ENCODE results near the gene SKI.
"Not testable (repeated sequence)": the region's sequence is repeated elsewhere in the genome, so short reads cannot be mapped to it uniquely, and the experiment has no call there.

Gene SKI

DNA sequence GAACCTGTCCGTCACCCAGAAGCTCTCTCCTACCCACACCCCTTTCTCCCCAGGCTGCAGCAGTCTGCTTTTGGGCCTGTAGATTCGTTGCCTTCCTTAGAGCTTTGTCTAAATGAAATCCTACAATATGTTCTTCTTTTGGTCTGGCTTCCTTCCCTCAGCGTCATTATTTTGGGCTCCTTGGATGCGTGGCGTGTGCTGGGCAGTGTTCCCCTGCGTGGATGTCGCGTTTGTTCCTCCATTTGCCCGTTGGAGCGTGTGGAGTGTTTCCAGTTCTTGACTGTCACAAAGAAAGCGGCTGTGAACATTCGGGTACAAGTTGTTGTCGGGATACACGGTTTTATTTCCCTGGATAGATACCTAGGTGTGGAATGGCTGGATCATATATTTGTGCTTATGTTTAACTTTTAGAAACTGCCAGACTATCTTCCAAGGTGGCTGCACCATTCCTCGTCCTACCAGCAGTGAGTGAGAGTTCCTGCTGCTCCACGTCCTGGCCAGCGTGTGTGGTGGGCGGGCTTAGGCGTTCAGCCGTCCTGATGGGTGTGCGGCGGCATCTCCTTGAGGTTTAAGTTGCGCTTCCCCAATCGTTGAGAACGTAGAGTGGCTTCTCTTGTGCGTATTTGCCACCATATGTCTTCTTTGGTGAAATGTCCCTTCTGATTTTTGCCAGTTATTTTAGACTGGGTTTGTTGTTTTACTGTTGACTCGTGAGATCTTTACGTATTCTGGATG, 31.7 kb downstream of the SKI start:
- DNase-seq (ENCODE audit: low read depth in 2 of 2) = no peak

DNA sequence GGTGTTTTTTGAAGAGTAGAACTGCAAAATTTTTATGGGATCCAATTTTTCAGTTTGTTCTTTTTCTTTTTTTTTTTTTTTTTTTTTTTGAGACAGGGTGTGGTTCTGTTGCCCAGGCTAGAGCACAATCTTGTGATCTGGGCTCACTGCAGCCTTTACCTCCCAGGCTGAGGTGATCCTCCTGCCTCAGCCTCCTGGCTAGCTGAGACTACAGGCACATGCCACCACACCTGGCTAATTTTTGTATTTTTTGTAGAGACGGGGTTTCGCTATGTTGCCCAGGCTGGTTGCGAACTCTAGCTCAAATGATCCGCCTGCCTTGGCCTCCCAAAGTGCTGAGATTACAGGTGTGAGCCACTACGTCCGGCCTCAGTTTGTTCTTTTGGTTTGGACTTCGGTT, 32.4 kb downstream of the SKI start:
- DNase-seq (ENCODE audit: low read depth in 2 of 2) = not testable (repeated sequence)

- no peak for DNase-seq (ENCODE audit: low read depth in 2 of 2)
Observed at GRCh38 chr1:2260917-2261316, 32.8 kb downstream of the SKI start.

DNA sequence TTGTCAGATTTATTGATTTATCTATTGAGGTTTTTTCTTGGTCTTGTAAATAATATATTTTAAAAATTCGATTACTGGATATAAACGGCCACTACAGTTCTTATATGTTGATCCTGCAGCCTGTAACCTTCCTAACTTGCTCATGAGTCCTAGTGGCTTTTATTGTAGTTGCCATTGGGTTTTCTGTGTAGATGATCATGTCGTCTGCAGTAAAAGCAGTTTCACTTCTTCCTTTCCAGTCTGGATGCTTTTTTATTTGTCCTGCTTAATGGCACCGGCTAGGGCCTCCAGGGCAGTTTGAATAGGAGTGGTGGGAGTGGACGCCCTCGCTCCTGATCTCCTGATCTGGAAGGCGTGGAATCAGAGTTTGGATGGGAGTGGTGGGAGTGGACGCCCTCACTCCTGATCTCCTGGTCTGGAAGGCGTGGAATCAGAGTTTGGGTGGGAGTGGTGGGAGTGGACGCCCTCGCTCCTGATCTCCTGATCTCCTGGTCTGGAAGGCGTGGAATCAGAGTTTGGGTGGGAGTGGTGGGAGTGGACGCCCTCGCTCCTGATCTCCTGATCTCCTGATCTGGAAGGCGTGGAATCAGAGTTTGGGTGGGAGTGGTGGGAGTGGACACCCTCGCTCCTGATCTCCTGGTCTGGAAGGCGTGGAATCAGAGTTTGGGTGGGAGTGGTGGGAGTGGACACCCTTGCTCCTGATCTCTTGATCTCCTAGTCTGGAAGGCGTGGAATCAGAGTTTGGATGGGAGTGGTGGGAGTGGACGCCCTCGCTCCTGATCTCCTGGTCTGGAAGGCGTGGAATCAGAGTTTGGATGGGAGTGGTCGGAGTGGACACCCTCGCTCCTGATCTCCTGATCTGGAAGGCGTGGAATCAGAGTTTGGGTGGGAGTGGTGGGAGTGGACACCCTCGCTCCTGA, 33.6 kb downstream of the SKI start:
- not testable (repeated sequence) for DNase-seq (ENCODE audit: low read depth in 2 of 2)

- no peak for DNase-seq (ENCODE audit: low read depth in 2 of 2)
Observed at GRCh38 chr1:2266301-2266975, 38.3 kb downstream of the SKI start.

- no peak for DNase-seq (ENCODE audit: low read depth in 2 of 2)
Observed at GRCh38 chr1:2267051-2267830, 39.1 kb downstream of the SKI start.

DNA sequence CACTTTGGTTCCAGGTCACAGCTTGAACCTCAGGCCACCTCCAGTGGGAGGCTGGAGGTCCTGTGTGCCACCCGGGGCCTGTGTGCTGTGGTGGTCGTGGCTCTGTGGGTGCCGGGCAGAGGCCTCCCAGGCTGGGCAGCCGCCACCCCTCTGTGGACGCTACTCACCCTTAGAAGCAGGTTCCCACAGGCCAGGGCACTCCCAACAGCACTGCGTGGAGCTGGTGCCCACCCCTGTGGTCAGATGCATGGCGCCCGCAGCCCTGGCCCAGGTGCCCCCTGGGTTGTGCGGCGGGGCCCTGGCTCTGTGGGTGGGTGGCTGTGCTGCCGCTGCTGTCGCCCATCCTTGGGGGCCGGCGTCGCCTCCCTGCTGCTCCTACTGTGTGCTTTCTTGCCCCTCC, 39.7 kb downstream of the SKI start:
- no peak for DNase-seq (ENCODE audit: low read depth in 2 of 2)

- no peak for DNase-seq (ENCODE audit: low read depth in 2 of 2)
Observed at GRCh38 chr1:2268285-2269056, 40.4 kb downstream of the SKI start.

DNA sequence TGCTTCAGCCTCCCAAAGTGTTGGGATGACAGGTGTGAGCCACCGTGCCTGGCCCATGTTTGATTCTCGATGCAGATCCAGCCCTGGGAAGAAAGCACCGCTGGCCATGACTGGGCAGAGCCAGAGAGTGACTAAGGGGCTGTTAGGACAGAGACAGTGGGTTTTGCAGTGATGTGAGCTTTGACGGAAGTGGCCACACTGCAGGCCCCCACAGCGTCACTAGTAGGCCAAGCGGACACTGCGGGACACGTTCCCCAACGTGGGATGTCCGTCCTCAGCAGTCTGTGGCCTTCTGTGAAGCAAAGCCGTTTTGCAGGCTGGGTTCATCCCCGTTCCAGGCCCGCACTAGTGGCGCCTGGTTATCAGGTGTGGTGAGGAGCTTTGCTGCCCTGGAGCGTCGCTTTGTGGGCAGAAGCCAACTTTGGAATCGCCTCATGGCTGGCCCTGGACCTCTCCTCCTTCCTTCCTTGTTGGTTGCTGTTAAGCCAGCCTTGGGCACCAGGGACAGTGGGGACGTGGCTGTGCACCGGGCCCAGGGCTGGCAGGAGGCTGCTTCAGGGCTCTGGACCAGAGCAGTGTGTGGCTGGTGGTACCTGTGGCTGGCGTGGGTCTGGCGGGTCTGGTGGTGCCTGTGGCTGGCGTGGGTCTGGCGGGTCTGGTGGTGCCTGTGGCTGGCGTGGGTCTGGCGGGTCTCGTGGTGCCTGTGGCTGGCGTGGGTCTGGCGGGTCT, 41.2 kb downstream of the SKI start:
- no peak for DNase-seq (ENCODE audit: low read depth in 2 of 2)

GRCh38 chr1:2269922-2270259, 41.8 kb downstream of the SKI start:
- DNase-seq (ENCODE audit: low read depth in 2 of 2) = no peak

DNA sequence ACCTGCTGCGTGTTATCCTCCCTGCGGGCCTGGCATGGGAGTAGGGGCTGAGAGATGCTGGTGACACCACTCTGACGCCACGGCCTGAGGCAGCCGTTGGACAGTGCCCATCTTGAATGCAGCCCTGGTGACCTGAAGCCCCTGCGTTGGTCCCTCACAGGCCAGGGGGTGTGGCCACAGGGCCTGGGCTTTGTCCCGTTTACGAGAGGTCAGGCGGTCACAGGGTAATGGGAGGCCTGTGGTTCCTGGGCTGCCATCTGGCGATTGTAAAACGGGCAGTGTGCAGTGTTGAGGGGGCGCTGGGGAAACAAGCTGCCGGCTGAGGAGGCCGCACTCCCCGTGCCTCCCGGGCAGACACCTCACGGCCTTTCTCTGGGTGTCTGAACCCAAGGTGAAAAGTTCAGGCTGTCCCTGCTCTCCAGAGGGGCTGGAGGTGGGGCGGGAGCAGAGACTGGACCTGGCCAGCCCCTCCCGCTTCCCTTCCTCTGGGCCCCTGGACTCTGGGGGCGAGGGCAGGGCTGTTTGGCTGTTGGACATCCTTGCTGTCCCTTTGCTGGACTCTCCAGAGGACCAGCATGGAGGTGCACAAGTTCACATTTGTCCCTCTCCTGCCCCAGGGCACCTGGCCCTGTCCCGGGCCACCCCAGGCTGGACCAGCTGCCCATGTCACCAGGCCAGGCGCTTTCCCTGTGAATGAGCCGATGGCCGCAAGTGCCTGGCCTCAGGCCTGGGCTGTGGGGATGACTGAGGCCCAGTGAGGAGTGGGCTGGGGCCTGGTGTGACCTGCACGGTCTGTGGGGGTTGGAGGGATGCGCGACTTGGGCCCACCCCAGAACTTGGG, 42.4 kb downstream of the SKI start:
- no peak for DNase-seq (ENCODE audit: low read depth in 2 of 2)

- no peak for DNase-seq (ENCODE audit: low read depth in 2 of 2)
Observed at GRCh38 chr1:2271211-2271721, 43.1 kb downstream of the SKI start.

DNA sequence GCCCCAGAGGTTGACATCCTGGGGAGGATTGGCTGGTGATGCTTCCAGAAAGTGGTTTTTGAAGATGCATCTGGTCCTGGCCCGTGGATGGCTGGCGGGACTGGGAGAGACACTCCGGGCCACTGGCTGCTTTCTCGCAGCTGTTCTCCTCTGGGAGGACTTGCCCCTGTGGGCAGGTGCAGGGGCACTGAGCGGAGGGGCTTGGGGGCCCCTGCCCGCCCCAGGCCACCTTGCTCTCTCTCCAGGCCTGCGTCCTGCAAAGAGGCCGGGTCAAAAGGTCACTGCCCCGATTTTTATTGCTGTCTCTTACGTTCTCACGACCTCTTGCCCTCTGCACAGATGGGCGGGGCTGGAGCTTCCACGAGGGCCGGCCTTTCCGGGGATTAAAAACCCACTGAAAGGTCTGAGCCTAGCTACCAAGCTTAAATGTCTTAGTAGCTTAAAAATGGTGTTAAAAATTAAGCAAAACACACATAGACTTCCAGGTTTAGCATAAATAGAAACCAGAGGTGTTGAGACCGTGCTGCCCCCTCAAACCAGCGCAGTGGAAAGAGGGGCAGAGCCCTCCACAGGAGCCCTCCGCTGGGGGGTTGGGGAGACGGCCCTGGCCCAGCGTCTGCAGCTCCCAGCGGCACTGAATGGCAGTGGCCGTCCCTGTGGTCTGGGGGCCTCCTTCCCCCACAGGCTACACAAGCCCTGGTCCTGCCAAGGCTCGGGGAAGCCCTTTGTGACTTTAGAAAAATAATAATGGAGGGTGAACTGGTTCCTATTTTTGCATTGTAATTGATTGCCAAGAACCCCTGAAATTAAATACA, 43.9 kb downstream of the SKI start:
- no peak for DNase-seq (ENCODE audit: low read depth in 2 of 2)

DNA sequence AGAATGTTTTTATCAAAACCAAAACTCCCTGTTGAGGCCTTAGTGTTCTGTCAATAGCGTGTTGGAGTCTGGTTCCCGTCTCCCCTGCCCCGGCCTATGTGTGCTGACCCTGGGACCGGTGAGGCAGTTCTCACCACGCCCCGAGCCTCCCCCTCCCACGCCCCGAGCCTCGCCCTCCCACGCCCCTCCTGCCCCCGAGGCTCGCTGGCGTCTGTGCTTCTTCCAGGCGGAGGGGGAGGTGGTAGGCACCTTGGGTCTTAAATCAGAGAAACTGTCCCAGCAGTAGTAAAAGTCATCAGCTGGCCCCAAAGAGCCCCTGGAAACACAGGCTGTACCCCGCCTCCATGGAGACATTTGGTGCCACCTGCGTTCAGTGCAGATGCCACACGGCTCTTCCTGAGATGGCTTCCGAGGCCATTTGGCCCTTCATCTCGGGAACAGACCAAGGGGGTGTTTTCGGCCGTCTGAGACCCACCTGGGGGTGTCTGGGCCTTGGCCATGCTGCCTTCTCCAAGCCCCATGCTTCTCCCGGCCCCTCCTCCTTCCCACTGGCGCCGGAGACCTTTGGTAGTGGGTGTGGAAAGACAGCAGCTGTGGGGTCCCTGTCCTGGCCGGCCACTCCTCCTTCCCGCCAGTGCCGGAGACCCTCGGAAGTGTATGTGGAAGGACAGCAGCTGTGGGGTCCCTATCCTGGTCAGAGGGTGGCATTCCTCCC, 44.7 kb downstream of the SKI start:
- no peak for DNase-seq (ENCODE audit: low read depth in 2 of 2)

DNA sequence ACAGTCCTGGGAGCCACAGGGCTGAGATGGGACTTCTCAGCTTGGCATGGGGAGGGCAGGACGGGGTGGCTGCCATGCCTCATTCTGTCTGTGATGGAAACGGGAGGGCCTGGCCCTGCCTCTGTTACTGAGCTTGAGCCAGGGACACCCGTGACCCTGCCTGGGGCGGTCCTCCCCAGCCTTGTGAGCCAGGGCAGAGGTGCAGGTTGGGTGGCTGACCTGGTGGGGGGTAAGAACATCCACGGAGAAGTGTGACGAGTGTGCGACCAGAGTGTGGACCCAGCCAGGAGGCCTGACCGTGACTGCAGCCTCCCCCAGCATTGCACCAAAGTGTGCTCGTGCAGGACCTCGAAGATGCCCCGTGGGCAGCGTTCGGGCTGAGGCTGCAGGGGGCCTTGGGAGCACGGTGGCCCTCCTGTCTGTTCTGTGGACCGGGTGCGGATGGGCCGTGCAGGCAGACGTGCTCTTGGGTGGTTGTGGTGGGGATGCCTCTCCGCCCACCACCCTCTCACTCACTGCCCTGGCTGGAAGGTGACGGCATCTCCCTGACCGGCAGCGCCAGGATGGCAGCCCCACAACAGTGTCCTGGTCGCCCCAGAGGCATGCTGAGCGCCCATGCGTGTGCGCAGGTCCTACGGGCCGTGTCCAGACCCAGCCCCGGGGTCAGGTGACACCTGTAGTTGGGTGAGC, 45.4 kb downstream of the SKI start:
- DNase-seq (ENCODE audit: low read depth in 2 of 2) = no peak

DNA sequence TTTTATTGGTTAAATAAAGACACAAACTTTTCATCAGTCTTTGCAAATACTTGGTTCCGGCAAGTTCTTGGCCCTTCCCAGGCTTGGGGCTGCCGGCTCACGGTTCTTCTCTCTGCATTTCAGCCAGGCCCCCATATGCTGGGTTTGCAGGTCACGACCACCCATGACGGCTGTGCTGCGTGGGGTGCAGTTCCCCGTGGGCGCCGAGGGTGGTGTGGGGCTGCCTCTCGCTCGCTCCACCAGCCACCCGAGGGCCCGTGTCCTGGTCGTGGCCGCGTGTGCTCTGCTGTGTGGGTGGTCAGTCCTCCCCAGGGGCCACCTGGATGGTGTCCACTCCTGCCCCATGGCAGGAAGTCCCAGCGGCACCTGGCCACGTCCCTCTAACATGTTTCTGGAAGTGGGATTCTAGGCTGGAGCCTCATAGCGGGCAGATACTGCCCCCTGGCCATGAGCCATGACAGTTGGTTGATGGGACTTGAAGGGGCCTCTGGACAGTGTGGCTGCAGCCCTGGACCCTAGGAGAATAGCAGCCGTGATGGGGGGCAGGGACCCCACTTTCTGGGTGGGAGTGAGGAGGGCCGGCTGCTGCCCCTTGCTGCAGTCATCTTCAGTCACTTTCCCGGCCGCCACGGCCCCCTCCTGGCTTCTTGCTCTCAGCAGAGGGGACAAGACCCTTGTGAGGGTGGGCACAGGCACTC, 46.3 kb downstream of the SKI start:
- DNase-seq (ENCODE audit: low read depth in 2 of 2) = no peak

All from stimulated activated CD4-positive, alpha-beta T cell treated with anti-CD3 and anti-CD28 coated beads, Interleukin-4, amount 100 ng/mL, for 48 hours (primary cell).